ENCODE data around the gene ZNF480.
"Not testable (repeated sequence)": the region's sequence is repeated elsewhere in the genome, so short reads cannot be mapped to it uniquely, and the experiment has no call there.

The ZNF480 gene

DNA sequence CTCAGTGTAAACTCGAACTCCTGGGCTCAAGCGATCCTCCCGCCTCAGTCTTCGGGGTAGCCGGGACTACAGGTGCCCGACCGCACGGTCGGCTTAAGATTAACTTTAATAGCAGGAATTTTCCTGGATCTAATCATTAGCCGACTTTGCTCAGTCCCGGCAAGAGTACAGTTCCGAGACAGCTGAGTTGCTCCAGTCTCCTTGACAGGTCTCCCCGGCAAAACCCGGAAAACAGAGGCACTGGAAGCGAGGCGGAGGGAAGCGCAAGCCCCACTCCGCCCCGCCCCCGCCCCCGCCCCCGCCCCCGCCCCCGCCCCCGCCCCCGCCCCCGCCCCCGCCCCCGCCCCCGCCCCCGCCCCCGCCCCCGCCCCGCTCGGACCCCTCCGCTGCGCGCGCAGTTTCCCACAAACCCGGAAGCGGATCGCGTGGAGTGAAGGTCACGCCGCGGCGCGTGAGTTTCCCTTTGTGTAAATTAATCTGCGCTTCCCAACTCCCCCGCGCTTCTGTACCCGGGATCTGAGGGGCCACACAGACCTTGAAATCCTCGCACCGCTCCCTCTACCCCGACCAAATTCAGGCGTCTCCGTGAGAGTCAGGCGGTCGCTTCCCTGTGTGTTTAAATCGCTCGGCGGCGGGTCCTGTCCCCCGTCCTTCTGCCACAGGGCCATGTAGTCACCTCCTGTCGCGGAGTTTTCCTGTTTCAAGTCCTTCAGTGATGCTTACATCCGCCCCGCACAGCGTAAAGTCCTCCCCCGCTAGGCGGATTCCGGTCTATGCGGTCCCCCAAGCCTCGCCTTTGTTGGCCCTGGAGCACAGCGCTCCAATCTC, at the start of gene ZNF480:
ZNF480 (plus strand) TSS at position 397 of the 828 bp plus-strand sequence. CDS start 3,244 bp downstream, outside the sequence.
- peak; percentile 54 to 59 for DNase-seq (ENCODE audit: low read depth in 2 of 2)

DNA sequence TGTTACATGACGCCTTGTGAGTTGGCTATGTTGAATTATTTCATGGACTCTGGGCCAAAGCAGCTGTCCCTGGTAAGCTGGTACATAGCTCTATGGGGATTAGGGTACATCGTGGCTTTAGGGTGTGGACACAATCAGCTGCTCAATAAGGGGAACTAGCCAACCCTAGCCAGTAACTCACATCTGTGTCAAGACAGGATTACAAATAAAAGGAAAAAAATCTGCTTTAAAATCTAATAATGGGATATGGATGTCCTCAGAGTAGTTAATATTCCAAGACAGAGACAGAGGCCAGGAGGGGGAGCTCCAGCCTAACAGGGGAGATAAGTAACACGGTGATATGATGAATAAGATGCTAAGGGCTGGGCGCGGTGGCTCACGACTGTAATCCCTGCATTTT, 48.7 kb upstream of the ZNF480 start:
- peak in 1 of 2 donors; percentile 44 for DNase-seq (ENCODE audit: low read depth in 2 of 2)

DNA sequence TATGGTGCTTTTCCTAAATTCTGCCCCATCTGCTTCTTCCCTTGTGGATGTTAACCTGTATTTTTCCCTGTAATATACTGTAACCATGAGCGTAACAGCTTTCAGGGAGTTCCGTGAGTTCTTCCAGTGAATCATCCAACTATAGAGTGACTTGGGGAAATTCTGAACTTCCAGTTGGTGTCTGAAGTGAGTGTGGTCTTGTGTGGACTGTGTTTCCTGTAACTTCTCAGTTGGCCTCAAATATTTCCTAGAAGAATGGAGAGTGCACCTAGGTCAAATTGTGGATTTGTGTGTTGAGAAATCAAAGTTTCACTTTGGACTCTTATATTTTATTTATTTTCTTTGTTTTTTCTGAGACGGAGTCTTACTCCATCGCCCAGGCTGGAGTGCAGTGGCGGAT, 38.5 kb upstream of the ZNF480 start:
- DNase-seq (ENCODE audit: low read depth in 2 of 2) = no peak

DNA sequence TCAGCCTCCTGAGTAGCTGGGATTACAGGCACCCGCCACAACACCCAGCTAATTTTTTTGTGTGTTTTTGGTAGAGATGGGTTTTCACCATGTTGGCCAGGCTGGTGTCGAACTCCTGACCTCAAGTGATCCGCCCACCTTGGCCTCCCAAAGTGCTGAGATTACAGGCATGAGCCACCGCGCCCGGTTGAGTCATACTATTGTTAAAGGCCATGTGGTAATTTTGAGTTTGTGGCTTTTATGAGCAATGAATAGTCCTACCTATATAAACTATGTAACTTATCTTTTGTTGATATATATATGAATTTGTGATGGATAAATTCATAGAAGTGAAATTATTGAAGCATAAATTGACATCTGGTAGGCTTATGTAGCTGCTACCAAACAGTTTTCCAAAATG, 31.4 kb upstream of the ZNF480 start:
- DNase-seq (ENCODE audit: low read depth in 2 of 2) = not testable (repeated sequence)

DNA sequence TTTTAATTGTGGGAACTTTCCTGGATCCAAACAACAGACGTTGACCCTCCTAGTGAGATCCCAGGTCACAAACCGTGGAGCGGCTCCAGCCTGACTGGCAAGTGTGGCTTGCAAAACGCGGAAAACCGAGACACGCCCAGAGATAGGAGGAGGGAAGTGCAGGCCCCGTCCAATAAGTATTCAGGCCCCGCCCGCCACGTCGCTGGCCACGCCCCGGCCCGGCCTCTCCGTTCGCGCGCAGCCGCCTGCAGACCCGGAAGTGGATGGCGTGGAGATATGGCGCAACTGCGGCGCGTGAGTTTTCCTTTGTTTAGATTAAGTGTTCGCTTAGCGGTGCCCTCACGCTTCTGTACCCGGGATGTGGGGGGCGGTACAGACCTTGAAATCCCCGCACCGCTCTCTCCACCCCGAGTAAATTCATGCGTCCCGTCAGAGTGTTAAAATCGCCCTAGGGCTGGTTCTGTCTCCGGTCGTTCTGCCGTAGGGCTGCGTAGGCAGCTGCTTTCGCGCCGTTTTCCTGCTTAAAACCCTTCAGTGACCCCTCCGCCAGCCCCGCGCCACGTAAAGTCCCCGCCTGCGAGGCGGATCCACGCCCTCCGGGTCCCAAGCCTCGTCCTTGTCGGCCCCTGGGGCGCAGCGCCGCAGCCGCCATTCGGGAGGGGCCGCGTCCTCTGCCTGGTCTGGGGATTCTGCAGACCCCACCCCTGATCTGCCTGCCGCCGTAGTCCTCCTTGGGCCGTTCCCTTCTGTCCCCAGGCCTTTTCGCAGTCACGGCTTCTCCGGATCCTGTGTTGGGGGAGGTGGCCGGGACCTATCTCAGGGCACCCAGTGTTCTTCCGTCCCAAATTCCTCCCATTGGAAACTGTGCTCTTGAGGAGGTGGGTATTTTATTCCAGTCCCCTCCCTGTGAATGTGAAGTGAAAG, 27.4 kb upstream of the ZNF480 start, which contains the start of gene ZNF766:
ZNF766 (plus strand) TSS at position 250 of the 924 bp plus-strand sequence; CDS start at position 277, 27 bp downstream.
- DNase-seq (ENCODE audit: low read depth in 2 of 2) = peak; percentile 94 to 98

DNA sequence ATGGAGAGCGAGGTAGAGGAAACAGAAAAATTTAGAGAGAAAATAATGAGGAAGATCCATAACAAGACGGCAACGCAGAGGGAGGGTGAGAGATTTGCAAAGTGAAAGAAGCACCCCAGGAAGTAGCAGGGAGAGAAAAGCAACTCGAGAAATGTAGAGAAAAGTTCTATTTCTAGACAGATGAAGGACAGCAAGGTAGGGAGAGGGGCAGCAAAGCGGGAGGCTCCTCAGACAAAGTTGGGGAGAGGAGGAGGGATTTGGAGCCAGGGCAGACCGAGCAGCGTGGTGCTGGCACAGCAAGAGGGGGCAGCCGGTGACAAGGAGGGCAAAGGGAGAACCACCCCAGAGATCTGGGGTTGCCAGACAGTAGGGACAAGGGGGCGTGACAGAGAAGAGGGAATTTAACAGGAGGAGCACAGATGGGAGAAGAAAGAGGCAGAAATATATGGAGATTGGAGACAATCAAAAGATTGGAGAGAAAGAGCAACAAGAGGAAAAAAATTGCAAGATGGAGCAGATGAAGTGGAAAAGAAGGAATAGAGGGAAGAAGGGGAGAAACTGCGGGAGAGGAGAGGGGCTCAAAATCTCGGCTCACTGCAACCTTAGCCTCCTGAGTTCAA, 26.6 kb upstream of the ZNF480 start:
- DNase-seq (ENCODE audit: low read depth in 2 of 2) = no peak

DNA sequence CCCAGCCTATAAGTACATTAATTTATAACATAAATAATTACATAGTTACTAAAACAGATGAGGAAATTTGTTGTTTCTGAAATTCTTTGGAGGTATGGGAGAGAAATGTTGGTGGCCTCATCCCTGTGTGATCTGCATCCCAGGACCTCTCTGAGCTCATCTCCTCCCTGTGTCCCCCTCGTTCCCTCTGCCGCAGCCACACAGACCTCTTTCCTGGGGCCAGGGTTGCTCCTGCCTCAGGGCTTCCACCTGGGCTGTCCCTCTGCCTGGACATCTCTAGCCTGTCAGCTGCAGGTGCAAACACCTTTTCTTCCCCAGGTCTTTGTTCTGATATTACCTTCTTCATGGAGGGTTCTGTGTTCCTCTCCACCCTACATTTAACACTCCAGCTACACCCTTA, 23.7 kb upstream of the ZNF480 start:
- no peak for DNase-seq (ENCODE audit: low read depth in 2 of 2)

DNA sequence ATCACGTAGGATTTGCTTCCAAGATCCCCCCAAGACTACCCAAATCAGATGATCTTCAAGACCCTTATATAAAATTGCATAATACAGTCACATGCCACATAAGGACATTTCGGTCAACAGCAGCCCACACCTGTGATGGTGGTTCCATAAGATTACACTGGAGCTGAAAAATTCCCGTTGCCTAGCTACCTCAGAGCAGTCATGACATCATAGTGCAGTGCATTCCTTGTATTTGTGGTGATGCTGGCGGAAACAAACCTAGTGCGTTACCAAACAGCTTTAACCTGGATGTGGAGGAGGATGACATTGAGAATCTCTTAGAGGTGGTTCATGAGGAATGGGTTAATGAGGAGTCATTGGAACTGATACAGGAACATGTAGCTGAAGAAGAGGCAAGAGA, 22.8 kb upstream of the ZNF480 start:
- DNase-seq (ENCODE audit: low read depth in 2 of 2) = no peak

DNA sequence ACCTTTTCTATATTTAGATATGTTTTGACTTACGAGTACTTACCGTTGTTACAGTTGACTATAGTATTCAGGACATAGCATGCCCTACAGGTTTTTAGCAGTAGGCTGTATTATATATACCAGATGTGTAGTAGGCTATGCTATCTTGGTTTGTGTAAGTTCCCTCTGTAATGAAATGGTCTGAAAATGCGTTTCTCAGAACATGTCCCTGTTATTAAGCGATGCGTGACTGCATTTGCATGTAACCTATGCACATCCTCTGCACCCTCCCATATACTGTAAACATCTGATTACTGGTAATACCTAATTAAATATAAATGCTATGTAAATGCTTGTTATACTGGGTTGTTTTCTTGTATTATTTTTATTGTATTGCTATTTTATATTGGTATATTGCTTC, 21.0 kb upstream of the ZNF480 start:
- no peak for DNase-seq (ENCODE audit: low read depth in 2 of 2)

DNA sequence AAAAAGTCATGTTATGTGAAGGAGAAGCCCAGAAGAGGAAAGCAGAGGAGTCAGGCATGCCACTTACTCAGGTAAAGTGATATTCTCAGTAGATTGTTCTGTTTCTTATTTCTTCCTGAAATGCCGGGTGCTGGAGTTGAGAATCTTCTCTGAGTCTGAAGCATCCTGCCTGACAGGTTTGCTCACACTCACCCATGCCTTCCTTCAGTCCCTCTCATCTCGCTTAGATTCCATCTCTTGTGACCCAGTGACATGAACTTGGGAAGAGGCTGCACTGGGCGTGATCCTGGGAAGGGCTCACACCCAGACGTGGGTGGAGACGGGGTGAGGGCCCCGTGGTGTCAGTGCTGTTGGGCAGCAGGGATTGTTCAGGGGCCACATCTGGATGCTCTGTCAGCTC, 19.5 kb upstream of the ZNF480 start:
- DNase-seq (ENCODE audit: low read depth in 2 of 2) = no peak

DNA sequence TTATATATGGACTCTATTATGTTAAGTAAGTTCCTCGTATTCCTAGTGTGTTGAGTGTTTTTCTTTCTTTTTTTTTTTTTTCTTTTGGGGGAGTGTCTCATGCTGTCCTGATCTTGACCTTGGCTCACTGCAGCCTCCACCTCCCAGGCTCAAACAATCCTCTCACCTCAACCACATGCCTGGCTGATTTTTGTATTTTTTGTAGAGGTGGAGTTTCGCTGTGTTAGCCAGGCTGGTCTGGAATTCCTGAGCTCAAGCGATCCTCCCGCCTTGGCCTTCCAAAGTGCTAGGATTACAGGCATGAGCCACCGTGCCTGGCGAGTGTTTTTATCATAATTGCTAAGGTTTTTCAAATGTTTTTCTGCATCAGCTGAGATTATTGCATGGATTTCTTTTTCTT, 10.7 kb upstream of the ZNF480 start:
- no peak for DNase-seq (ENCODE audit: low read depth in 2 of 2)

DNA sequence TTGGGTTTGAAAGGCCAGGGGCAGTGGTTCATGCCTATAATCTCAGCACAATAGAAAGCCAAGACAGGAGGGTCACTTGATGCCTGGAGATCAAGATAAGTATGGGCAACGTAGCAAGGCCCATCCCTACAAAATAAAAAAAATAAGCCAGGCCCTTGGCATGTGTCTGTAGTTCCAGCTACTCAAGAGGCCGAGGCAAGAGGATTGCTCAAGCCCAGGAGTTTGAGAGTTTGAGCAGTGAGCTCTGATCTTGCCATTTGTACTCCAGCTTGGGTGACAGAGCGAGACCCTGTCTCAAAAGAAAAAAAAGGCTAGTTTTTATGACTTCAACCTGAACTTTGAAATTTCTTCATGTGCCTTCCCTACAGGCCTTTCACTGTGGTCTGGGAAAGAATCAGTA, 5.2 kb upstream of the ZNF480 start:
- no peak for DNase-seq (ENCODE audit: low read depth in 2 of 2)

DNA sequence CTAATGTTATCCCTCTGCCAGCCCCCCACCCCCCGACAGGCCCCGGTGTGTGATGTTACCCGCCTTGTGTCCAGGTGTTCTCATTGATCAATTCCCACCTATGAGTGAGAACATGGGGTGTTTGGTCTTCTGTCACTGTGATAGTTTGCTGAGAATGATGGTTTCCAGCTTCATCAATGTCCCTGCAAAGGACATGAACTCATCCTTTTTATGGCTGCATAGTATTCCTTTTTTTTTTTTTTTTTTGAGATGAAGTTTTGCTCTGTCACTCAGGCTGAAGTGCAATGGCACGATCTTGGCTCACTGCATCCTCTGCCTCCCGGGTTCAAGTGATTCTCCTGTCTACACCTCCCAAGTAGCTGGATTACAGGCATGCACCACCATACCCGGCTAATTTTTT, 4.0 kb upstream of the ZNF480 start:
- not testable (repeated sequence) for DNase-seq (ENCODE audit: low read depth in 2 of 2)

DNA sequence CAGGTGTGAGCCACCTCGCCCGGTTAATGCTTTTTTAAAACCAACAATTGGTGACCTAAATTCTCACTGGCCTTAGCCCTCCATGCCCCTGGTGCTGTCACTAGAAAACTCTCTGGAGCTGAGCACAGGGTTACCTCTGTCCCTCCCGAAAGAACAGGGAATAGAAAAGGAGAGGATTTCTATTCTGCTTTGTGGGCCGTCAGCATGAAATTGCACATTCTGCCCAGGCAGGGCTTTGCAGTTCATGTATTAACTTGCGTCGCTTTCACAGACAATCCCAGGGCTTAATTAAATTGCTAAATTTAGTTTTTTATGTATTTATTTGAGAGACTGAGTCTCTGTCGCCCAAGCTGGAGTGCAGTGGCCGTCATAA, 583 bp upstream of the ZNF480 start:
- no peak for DNase-seq (ENCODE audit: low read depth in 2 of 2)

DNA sequence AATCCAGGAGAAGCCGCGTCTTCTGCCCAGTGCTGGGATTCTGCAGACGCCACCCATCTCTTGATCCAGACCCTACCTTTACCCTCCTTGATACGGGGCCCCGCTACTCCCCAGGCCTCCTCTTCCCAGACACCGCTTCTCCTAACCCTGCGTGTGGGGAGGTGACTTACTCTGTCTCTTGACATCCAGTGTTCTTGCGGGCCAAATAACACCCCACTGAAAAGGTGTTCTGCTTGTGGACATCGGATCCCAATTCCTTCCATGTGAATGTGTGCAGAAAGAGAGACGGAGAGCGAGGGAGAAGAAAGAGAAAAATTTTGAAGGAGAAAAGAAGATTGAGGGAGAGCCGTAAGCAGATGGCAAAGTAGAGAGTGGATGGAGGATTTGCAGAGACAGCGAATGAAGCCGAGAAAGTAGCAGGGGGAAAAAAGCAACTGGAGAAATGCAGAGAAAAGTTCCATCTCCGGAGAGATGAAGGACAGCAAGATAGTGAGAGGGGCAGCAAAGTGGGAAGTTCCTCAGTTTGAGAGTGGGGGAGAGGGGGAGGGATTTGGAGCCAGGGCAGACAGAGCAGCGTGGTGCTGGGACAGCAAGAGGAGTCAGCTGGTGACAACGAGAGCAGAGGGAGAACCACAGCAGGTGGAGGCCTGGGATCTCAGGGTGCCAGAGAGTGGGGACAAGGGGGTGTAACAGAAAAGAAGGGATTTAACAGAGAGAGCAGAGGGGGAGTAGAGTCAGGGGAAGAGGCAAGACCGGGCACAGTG, 814 bp downstream of the ZNF480 start:
- DNase-seq (ENCODE audit: low read depth in 2 of 2) = no peak

DNA sequence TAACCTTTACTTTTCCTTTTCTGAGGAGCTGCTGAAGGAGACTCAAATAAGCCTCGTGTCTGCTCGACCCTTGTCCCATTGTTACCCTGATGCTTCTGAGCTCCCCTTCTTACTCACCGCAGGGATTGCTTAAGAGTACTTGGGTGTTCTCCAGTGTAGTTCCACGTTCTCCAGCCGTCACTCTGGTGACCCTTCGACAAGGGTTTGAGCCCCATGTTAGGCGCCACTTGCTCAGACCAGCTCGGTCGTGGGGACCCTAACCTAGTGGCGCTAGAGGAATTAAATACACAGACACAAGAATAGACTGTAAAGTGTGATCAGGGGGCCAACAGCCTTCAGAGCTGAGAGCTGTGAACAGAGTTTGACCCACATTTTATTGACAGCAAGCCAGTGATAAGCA, 10.3 kb downstream of the ZNF480 start:
- no peak for DNase-seq (ENCODE audit: low read depth in 2 of 2)

DNA sequence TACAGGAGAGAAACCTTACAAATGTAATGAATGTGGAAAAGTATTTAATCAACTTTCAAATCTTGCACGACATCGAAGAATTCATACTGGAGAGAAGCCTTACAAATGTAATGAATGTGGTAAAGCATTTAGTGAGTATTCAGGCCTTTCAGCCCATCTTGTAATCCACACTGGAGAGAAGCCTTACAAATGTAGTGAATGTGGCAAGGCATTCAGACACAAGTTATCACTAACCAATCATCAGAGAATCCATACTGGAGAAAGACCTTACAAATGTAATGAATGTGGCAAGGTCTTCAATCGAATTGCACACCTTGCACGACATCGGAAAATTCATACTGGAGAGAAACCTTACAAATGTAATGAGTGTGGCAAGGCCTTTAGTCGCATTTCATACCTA, 25.5 kb downstream of the ZNF480 start:
- no peak for DNase-seq (ENCODE audit: low read depth in 2 of 2)

DNA sequence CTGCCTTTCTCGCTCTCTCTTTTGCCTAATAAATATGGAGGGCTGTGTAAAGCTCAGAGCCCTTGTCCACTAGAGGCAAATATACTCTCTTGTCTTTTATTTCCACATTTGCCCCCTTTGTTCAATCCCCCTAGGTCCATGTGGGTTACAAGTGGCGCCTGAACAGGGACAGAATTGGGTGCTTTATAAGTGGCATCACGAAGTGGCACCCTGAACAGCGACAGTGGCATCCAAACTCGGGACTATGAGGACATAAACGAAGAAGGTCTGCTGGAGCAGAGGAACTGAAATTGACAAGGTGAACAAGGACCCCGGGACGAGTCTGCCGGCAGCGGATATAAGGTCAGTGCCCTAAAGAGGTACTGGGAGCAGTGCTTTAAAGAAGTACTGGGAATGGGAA, 34.8 kb downstream of the ZNF480 start:
- DNase-seq (ENCODE audit: low read depth in 2 of 2) = no peak

DNA sequence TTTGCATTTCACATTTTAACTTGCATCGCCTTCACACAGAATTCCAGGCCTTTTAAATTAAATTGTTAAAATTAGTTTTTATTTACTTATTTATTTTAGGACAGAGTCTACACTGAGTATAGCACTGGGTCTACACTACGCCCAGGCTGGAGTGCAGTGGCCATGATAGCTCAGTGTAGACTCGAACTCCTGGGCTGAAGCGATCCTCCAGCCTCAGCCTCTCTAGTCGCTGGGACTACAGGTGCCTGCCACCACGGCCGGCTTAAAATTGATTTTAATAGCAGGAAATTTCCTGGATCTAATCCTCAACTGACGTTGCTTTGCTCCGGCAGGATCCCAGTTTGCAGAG, 38.8 kb downstream of the ZNF480 start:
- no peak for DNase-seq (ENCODE audit: low read depth in 2 of 2)

DNA sequence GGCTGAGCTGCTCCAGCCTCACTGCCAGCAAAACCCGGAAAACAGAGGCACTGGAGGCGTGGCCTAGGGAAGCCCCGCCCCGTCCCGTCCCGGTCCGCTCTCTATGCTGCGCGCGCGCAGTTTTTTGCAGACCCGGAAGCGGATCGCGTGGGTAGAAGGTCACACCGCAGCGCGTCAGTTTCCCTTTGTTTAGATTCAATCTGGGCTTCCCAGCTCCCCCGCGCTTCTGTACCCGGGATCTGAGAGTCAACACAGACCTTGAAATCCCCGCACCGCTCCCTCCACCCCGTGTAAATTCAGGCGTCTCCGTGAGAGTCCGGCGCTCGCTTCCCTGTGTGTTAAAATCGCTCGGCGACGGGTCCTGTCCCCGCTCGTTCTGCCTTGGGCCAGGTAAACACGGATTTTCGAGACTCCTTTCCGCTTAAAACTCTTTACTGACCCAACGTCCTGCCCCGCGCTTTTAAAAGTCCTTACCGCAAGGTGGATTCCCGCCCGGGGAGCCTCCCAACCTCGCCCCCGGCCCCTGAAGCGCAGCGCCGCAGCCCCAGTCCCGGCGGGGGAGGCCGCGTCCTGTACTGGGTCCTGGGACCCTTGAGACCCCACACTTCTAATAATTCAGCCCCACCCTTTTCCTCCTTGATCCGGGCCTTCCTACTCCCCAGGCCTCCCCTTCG, 39.3 kb downstream of the ZNF480 start, which contains the start of gene ZNF610:
ZNF610 (plus strand) TSS at position 127 of the 674 bp plus-strand sequence. CDS start 12,930 bp downstream, outside the sequence.
- DNase-seq (ENCODE audit: low read depth in 2 of 2) = peak; percentile 72 to 82
